Pancreas (tissue), 10 donors: ENCODE measurements around the gene ERCC1. TPM values are rescaled to one million over a fixed set of nuclear protein-coding genes. Genes with fewer than 3 reads are reported as not detected.

Experiments used
- ATAC-seq, 4 donors: fragments of 200-7000 bp; cut with Tn5 transposase; one replicate each; pipeline versions ENCODE4 v1.8.0 to v1.9.1; 2020; ENCODE audit warnings: mild to moderate bottlenecking in 4 of 4, moderate library complexity in 4 of 4
- DNase-seq, 6 donors: peaks; one replicate each; pipeline ENCODE4 v3.0.0-alpha.2; 2020
- FAIRE-seq: peaks from 2 replicates; lab custom pipeline; 2012; peaks lifted over from hg19 to GRCh38; lab: Jason Lieb, UNC
- H3K27ac ChIP-seq, 4 donors: fragments of 200-600 bp; sonication (generic); 1 replicate in 3 of 4; 2 replicates in 1 of 4; pipeline versions ENCODE4 v1.5.0 to v1.8.0; 2020
- H3K27me3 ChIP-seq, 4 donors: fragments of 200-600 bp; one replicate each; pipeline ENCODE4 v1.8.0; 2021
- H3K36me3 ChIP-seq, 3 donors: fragments of 200-600 bp; sonication (generic) in 1 of 3; one replicate each; pipeline versions ENCODE4 v1.5.0 to v1.8.0; 2020 to 2021
- H3K4me1 ChIP-seq, 3 donors: fragments of 200-600 bp; one replicate each; pipeline ENCODE4 v1.8.0; 2021
- H3K4me3 ChIP-seq, 4 donors: fragments of 200-600 bp; sonication (generic) in 2 of 4; one replicate each; pipeline versions ENCODE4 v1.5.0 to v1.8.0; 2020 to 2021
- H3K9me3 ChIP-seq, 4 donors: fragments of 200-600 bp; one replicate each; pipeline ENCODE4 v1.8.0; 2021
- WGBS, 2 donors: extraction: QIAGEN DNeasy Blood & Tissue Kit; methylation state at CpG; one replicate each; pipeline ENCODE4 v1.1.7; 2013; 5-methylcytosine and 5-hydroxymethylcytosine counted together
- intact Hi-C, 3 donors: fragments of 100-400 bp; cut with DNase I; formaldehyde crosslinking; loops; one replicate each; pipeline versions ENCODE4 v1.11.1 to v1.14.2; 2022
- polyA plus RNA-seq, 2 donors: library from polyadenylated mRNA; stranded (reverse); fragments of 200-250 nt; gene quantifications; one replicate each; pipeline ENCODE4 v1.2.3, GENCODE V29; 2013
- total RNA-seq, 6 donors: library from RNA; stranded (reverse); fragmentation: NEBNext Ultra II Directional in 4 of 6; extraction: Animal tissue kit (Norgen Biotek cat#: 25700) in 4 of 6; gene quantifications; one replicate each; pipeline versions ENCODE4 v1.2.1 to v1.2.4, GENCODE V29; 2021 to 2023
- TF ChIP-seq, protein P1 (sequence below), 4 donors: fragments of 200-600 bp; sonication (generic) in 3 of 4; IDR thresholded peaks; one replicate each; pipeline versions ENCODE4 v1.5.0 to v1.8.0; 2021; ENCODE audit warnings: antibody characterized with exemption in 4 of 4
- donor health status: healthy with polysubstance abuse.
- donor health status: DM: no; HTN: no; CAD: no; lungs with moderate emphysema.
- donor health status: DM: no; HTN: no; CAD: no.
- donor health status: control.
- donor health status: control.
- donor health status: Bipolar disorder and iron deficiency.
- donor health status: DM: yes; HTN: yes; CAD: no.
- donor health status: DM: no; HTN: no; CAD: no.
- donor health status: DM: no; HTN: no; CAD: no.
- donor health status: DM: yes; HTN: yes; CAD: no.

Gene ERCC1
- total and polyA plus RNA-seq, 8 donors, result 28.9 to 42.3 (median 33.1) TPM

- no peak for FAIRE-seq
- H3K36me3 ChIP-seq, result no peaks in the 10 kb centered on the region
These were observed 22.6 kb upstream of the ERCC1 start for GRCh38 chr19:45446295-45446694.

GRCh38 chr19:45445139-45445538 lies 21.4 kb upstream of the ERCC1 start:
- TF ChIP-seq, protein P1, sequence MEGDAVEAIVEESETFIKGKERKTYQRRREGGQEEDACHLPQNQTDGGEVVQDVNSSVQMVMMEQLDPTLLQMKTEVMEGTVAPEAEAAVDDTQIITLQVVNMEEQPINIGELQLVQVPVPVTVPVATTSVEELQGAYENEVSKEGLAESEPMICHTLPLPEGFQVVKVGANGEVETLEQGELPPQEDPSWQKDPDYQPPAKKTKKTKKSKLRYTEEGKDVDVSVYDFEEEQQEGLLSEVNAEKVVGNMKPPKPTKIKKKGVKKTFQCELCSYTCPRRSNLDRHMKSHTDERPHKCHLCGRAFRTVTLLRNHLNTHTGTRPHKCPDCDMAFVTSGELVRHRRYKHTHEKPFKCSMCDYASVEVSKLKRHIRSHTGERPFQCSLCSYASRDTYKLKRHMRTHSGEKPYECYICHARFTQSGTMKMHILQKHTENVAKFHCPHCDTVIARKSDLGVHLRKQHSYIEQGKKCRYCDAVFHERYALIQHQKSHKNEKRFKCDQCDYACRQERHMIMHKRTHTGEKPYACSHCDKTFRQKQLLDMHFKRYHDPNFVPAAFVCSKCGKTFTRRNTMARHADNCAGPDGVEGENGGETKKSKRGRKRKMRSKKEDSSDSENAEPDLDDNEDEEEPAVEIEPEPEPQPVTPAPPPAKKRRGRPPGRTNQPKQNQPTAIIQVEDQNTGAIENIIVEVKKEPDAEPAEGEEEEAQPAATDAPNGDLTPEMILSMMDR (IDR thresholded peaks at IDR 0.05), result no peak
- 91 to 94% methylated on average over 4 of the region's 4 CpGs for WGBS, 2 donors

More at GRCh38 chr19:45446295-45446694, 22.6 kb upstream of the ERCC1 start:
- ATAC-seq (no peak), DNase-seq (no peak)
- Histone ChIP-seq H3K27me3 (no peaks in the 10 kb centered on the region), H3K9me3 (no peaks in the 10 kb centered on the region), H3K4me1 (peaks cover 11 to 19% (median 15%) of the 10 kb centered on the region in 3 donors), H3K4me3 (no peak overlapping the region), H3K27ac (no peak overlapping the region)
- TF ChIP-seq, protein P1 (IDR thresholded peaks at IDR 0.05), result no peak
- intact Hi-C loops, result no loop called here
- WGBS, 2 donors, result 71 to 74% methylated on average over 6 of the region's 6 CpGs

GRCh38 chr19:45444318-45445041 lies 20.8 kb upstream of the ERCC1 start:
- Histone ChIP-seq H3K36me3 (no peaks in the 10 kb centered on the region), H3K4me1 (peaks cover 11 to 12% (median 11%) of the 10 kb centered on the region in 3 donors), H3K9me3 (no peaks in the 10 kb centered on the region), H3K27ac (peak overlapping the region; percentile 68 to 83 (median 76)), H3K4me3 (peak overlapping the region in 2 of 4 donors; percentile 36 to 46), H3K27me3 (no peaks in the 10 kb centered on the region)
- TF ChIP-seq, protein P1 (IDR thresholded peaks at IDR 0.05), result no peak
- peak; percentile 81 to 86 (median 82) for ATAC-seq
- no peak for FAIRE-seq
- 11% methylated on average over 47 of the region's 47 CpGs for WGBS, 2 donors
- intact Hi-C loops, result no loop called here
- DNase-seq, result peak; percentile 90 to 98 (median 96)

More at GRCh38 chr19:45445139-45445538, 21.4 kb upstream of the ERCC1 start:
- Histone ChIP-seq H3K9me3 (no peaks in the 10 kb centered on the region), H3K4me3 (no peak overlapping the region), H3K4me1 (peaks cover 11 to 18% (median 14%) of the 10 kb centered on the region in 3 donors), H3K27me3 (no peaks in the 10 kb centered on the region), H3K36me3 (no peaks in the 10 kb centered on the region), H3K27ac (no peak overlapping the region)
- intact Hi-C loops, result no loop called here
- no peak for FAIRE-seq
- ATAC-seq, result no peak
- DNase-seq, result no peak

DNA sequence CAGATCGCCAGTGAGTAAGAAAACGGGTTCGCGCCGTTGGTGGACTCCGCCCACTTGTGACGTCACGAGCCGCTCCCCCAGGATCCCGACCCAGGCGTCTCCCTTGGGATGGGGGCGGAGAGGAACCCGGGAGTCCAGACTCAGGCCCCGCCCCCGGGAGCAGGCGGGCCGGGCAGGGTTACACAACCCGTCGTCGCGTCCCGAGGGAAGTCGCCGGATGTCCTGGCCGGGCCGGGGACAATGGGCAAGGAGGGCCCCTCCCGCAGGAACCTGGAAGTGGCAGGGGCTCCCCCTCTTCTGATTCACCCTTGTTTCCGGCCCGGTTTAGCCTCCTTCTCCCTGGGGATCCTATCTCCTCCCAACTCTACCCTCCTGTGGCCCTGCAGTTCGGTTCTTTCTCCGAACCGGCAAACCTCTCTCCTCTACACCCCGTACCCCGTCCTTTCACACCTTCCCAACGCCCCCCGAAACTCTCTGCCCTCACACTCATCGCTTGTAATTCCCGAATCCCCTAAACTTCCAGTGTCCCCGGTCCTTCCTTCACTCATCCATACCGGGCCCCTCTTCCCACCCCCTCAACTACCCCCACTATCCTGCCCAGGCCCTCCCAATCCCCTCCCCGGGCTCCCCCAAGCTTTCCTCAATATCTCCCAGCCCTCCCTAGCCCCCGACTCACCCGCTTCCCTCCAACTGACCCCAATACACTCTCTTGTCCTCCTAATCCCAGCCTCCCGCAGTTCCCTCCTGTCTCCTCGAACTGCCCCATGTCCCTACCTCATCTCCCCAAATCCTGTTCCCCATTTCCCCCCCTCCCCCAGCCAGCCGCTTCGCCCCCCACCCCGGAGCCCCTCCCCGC lies 20.0 kb upstream of the ERCC1 start:
- H3K4me3 ChIP-seq, result peak overlapping the region in 2 of 4 donors; percentile 36 to 46
- DNase-seq, result peak; percentile 90 to 98 (median 93)
- H3K4me1 ChIP-seq, result peaks cover 11 to 15% (median 11%) of the 10 kb centered on the region in 3 donors
- 1% methylated on average over 47 to 49 of the region's 49 CpGs for WGBS, 2 donors
- intact Hi-C loops, result no loop called here
- no peak for FAIRE-seq
- no peaks in the 10 kb centered on the region for H3K9me3 ChIP-seq
- H3K27me3 ChIP-seq, result no peaks in the 10 kb centered on the region
- H3K27ac ChIP-seq, result peak overlapping the region; percentile 68 to 83 (median 76)
- TF ChIP-seq, protein P1 (IDR thresholded peaks at IDR 0.05), result no peak
- H3K36me3 ChIP-seq, result no peaks in the 10 kb centered on the region
- peak; percentile 78 to 81 (median 80) for ATAC-seq
